ENCODE measurements around the gene DCANP1. TPM values are rescaled to one million over a fixed set of nuclear protein-coding genes. Genes with fewer than 3 reads are reported as not detected.
A peak's percentile ranks its signal among the peaks of the same experiment; 100 is the strongest.

Gene DCANP1
- total and polyA plus RNA-seq, 2 of the 13 experiments (the other 11 are each of a cell fraction or from before 2014, with no cell fraction given), result not detected

GRCh38 chr5:135489466-135490244, 42.5 kb upstream of the DCANP1 start (continued):
- TF ChIP-seq, protein P1, sequence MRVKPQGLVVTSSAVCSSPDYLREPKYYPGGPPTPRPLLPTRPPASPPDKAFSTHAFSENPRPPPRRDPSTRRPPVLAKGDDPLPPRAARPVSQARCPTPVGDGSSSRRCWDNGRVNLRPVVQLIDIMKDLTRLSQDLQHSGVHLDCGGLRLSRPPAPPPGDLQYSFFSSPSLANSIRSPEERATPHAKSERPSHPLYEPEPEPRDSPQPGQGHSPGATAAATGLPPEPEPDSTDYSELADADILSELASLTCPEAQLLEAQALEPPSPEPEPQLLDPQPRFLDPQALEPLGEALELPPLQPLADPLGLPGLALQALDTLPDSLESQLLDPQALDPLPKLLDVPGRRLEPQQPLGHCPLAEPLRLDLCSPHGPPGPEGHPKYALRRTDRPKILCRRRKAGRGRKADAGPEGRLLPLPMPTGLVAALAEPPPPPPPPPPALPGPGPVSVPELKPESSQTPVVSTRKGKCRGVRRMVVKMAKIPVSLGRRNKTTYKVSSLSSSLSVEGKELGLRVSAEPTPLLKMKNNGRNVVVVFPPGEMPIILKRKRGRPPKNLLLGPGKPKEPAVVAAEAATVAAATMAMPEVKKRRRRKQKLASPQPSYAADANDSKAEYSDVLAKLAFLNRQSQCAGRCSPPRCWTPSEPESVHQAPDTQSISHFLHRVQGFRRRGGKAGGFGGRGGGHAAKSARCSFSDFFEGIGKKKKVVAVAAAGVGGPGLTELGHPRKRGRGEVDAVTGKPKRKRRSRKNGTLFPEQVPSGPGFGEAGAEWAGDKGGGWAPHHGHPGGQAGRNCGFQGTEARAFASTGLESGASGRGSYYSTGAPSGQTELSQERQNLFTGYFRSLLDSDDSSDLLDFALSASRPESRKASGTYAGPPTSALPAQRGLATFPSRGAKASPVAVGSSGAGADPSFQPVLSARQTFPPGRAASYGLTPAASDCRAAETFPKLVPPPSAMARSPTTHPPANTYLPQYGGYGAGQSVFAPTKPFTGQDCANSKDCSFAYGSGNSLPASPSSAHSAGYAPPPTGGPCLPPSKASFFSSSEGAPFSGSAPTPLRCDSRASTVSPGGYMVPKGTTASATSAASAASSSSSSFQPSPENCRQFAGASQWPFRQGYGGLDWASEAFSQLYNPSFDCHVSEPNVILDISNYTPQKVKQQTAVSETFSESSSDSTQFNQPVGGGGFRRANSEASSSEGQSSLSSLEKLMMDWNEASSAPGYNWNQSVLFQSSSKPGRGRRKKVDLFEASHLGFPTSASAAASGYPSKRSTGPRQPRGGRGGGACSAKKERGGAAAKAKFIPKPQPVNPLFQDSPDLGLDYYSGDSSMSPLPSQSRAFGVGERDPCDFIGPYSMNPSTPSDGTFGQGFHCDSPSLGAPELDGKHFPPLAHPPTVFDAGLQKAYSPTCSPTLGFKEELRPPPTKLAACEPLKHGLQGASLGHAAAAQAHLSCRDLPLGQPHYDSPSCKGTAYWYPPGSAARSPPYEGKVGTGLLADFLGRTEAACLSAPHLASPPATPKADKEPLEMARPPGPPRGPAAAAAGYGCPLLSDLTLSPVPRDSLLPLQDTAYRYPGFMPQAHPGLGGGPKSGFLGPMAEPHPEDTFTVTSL (CRISPR knock-in tag; IDR thresholded peaks at IDR 0.05; ENCODE audit: borderline replicate concordance), result no peak
- TF ChIP-seq, protein P2, sequence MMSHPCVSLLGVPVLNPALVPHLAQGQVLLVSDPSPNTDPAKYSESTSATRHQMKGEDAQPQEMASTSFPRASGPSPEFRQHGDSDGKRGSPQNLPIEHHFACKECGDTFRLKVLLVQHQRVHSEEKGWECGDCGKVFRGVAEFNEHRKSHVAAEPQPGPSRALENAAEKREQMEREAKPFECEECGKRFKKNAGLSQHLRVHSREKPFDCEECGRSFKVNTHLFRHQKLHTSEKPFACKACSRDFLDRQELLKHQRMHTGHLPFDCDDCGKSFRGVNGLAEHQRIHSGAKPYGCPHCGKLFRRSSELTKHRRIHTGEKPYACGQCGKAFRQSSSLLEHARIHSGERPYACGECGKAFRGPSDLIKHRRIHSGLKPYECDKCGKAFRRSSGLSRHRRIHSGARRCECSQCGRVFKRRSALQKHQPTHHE (CRISPR knock-in tag; IDR thresholded peaks at IDR 0.05; ENCODE audit: borderline replicate concordance), result no peak
- TF ChIP-seq EED (CRISPR knock-in tag; IDR thresholded peaks at IDR 0.05), result no peak
- peak; percentile 37; the same call in 1 of the 2 replicates for TF ChIP-seq DPF2 (CRISPR knock-in tag; IDR thresholded peaks at IDR 0.05; ENCODE audit: borderline replicate concordance, low read depth)
- TF ChIP-seq ZKSCAN1 (IDR thresholded peaks at IDR 0.05; ENCODE audit: low read length), result no peak
- TF ChIP-seq ZFP36L2 (CRISPR knock-in tag; IDR thresholded peaks at IDR 0.05), result no peak
- TF ChIP-seq, protein P3, sequence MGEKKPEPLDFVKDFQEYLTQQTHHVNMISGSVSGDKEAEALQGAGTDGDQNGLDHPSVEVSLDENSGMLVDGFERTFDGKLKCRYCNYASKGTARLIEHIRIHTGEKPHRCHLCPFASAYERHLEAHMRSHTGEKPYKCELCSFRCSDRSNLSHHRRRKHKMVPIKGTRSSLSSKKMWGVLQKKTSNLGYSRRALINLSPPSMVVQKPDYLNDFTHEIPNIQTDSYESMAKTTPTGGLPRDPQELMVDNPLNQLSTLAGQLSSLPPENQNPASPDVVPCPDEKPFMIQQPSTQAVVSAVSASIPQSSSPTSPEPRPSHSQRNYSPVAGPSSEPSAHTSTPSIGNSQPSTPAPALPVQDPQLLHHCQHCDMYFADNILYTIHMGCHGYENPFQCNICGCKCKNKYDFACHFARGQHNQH (CRISPR knock-in tag; IDR thresholded peaks at IDR 0.05), result 0 out of 2 replicates have a peak, but pooled peaks have one; percentile 18
- TF ChIP-seq RARA (CRISPR knock-in tag; IDR thresholded peaks at IDR 0.05), result peak; percentile 57
- TF ChIP-seq, protein P4, sequence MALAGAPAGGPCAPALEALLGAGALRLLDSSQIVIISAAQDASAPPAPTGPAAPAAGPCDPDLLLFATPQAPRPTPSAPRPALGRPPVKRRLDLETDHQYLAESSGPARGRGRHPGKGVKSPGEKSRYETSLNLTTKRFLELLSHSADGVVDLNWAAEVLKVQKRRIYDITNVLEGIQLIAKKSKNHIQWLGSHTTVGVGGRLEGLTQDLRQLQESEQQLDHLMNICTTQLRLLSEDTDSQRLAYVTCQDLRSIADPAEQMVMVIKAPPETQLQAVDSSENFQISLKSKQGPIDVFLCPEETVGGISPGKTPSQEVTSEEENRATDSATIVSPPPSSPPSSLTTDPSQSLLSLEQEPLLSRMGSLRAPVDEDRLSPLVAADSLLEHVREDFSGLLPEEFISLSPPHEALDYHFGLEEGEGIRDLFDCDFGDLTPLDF (CRISPR knock-in tag; IDR thresholded peaks at IDR 0.05), result 0 out of 2 replicates have a peak, but pooled peaks have one; percentile 42
- TF ChIP-seq NR2F6 (IDR thresholded peaks at IDR 0.05), result peak; percentile 29; the same call in 1 of the 2 replicates
- TF ChIP-seq NR2F6 (CRISPR knock-in tag; IDR thresholded peaks at IDR 0.05), result 0 out of 2 replicates have a peak, but pooled peaks have one; percentile 23
- TF ChIP-seq ONECUT2 (CRISPR knock-in tag; IDR thresholded peaks at IDR 0.05), result peak; percentile 56
- peak; percentile 49; the same call in 1 of the 2 replicates for TF ChIP-seq ZNF564 (CRISPR knock-in tag; IDR thresholded peaks at IDR 0.05)
- no peak for TF ChIP-seq ATAD3A (CRISPR knock-in tag; IDR thresholded peaks at IDR 0.05)
- TF ChIP-seq ZBTB4 (CRISPR knock-in tag; IDR thresholded peaks at IDR 0.05; ENCODE audit: borderline replicate concordance), result no peak
- TF ChIP-seq RBM39 (IDR thresholded peaks at IDR 0.05; ENCODE audit: low read depth, low read length, poor library complexity, severe bottlenecking), result no peak
- TF ChIP-seq SSRP1 (CRISPR knock-in tag; IDR thresholded peaks at IDR 0.05), result no peak

All from HepG2 (cell line).